IPS-18c (cell line): Measurements from ENCODE around the gene MAF.

Source experiments
- H3K4me3 ChIP-seq: 2 replicates; pipeline ENCODE4 v1.7.0; 2013; ENCODE audit warnings: low read depth, mild to moderate bottlenecking, low read length, moderate library complexity; ENCODE audit not compliant: insufficient read depth
- H3K9me3 ChIP-seq: one replicate; pipeline ENCODE4 v1.6.1; 2013; ENCODE audit warnings: mild to moderate bottlenecking, low read length, moderate library complexity; ENCODE audit not compliant: control insufficient read depth, insufficient read depth

The MAF gene

GRCh38 chr16:79600638-79601091, at the start of gene MAF:
TSS of gene MAF (minus strand) at chr16:79600737. CDS start at chr16:79599902, 835 bp downstream.
- peak within 1 kb of the TSS; percentile 73 for H3K4me3 ChIP-seq
- peaks cover 2% of the 10 kb centered on the region for H3K9me3 ChIP-seq

GRCh38 chr16:79648826-79649225, 48.3 kb upstream of the MAF start:
- no peaks in the 10 kb centered on the region for H3K9me3 ChIP-seq
- no peak overlapping the region for H3K4me3 ChIP-seq

DNA sequence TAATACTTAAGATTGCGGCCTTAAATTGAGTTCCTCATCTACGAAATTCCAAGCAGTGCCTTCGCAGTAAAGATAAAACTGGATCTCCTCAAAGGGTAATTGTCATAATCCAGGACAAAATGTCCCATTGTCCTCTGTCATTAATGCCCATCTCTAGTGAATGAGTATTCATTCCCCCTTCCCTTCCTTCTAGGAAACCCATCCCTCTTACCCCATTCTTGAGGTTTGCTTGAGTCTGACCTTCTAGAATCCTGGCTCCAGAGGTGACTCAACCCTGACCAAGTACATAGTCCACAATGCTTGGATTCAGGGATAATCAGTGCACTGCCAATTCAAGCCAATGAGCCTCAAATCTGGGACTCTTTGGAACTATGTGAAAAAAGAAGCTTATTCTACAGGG, 47.0 kb upstream of the MAF start:
- Histone ChIP-seq H3K9me3 (no peaks in the 10 kb centered on the region), H3K4me3 (no peak overlapping the region)

DNA sequence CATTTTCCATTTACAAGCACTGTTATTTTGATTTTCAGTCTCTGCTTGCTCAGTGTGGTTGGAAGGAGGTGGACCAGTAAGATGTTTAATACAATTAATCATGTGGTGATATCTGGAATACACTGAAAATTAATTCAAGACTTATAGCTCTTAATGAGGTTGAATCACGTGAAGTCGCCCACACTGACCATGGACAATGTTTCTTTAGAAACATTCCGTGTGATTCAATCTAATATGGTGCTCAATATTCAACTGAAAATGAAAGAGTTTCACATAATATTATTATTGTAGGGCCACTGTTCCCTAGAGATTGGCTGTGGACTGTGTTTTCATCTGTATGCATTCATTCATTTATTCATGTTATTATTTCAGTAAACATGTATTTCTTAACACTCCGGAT, 45.2 kb upstream of the MAF start:
- no peak overlapping the region for H3K4me3 ChIP-seq
- H3K9me3 ChIP-seq, result no peaks in the 10 kb centered on the region

GRCh38 chr16:79644971-79645667, 44.6 kb upstream of the MAF start:
- Histone ChIP-seq H3K4me3 (no peak overlapping the region), H3K9me3 (no peaks in the 10 kb centered on the region)

DNA sequence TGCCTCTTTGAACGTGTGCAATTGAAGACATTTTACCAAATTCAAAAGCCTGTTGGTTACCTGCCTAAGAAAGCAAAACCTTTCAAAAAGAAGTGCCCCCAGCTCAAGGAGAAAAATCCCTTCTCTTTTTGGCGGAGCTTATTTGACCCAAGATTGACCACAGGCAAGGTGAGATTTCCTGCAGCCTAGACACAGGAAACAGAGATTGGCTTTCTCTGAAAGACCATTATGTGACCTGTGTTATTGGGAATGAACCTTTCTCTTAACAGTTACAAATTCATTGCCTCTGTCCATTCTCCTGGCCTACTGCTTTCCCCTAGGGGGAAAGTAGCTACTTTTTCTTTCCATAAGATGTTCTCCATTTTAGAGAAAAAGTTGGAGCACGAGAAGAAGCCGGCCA, 42.1 kb upstream of the MAF start:
- Histone ChIP-seq H3K4me3 (no peak overlapping the region), H3K9me3 (no peaks in the 10 kb centered on the region)

DNA sequence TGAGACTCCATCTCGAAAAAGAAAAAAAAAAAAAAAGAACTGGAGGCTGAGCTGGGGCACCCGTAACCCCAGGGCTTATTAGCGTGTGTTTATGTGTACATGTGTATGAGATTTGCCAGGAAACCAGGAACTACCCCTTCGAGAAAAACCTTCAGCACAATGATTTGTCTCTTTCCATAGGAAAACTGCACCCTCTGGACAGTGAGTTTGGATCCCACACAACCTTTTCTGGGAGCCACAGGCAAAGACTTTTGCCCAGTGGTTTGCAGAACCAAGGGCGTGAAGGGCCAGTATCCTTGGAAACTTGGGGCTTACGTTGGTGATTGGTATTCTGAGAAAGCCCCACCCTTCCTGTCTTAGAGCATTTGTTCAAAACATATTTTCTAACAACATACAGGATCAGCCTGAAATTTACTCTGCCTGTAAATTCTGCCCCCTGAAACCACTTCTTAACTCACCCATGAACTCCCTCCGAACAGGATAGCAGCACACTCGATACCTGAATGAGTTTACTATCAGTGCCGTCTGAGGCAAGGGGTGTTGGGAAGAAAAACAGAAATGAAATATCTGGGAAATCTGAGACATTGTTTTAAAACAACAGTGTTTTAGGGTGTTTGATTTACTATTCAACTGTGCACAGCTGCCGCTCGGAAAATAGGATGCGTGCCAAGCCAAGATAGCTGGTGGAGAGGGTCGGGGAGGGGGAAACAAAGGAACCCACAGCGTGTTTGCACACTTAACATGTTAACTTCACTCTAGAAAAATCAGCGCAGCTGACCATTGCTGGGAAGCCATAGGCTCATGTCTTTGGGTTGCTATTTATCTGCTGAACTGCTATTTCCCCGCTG, 40.2 kb upstream of the MAF start:
- Histone ChIP-seq H3K9me3 (no peaks in the 10 kb centered on the region), H3K4me3 (no peak overlapping the region)

- Histone ChIP-seq H3K9me3 (no peaks in the 10 kb centered on the region), H3K4me3 (no peak overlapping the region)
These were observed 39.2 kb upstream of the MAF start for GRCh38 chr16:79639576-79640311.

GRCh38 chr16:79638386-79638785, 37.8 kb upstream of the MAF start:
- H3K9me3 ChIP-seq, result no peaks in the 10 kb centered on the region
- H3K4me3 ChIP-seq, result no peak overlapping the region

DNA sequence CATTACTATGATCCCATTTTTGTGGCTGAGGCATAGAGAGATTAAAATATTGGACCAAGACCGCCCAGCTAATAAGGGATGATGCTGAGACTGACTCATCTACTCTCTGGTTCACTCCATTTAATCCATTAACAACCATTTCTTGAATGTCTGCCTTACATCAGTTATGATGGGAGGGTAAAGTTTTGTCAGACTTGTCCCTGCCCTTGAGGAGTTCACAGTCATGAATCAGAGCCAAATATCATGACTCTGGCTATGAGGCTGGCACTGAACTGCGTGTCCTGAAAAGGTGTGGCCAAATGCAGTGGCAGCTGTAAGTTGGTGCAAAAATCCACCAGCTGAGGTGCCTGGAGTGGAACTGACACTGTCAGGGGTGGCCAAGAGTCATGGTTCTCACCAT, 35.0 kb upstream of the MAF start:
- Histone ChIP-seq H3K4me3 (no peak overlapping the region), H3K9me3 (no peaks in the 10 kb centered on the region)

- no peak overlapping the region for H3K4me3 ChIP-seq
- no peaks in the 10 kb centered on the region for H3K9me3 ChIP-seq
These were observed 33.8 kb upstream of the MAF start for GRCh38 chr16:79634298-79634697.

DNA sequence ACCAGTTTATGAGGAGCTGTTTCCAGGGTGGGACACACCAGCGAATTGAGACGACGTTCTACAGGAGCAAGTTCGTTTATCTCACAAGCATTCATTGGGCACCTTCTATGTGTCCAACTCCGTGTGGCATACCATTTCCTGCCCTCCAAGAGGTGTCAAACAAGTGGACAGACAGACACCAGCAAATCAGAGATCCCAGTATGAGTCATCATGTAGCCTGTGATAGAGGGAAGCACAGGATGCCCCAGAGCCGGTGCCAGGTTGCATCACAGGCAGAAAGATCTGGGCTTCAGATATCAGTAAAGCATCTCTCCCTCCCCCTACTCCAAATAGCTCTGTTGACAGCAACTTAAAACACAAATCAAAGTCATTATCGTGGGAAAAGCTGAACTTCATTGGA, 31.8 kb upstream of the MAF start:
- Histone ChIP-seq H3K9me3 (no peaks in the 10 kb centered on the region), H3K4me3 (no peak overlapping the region)

DNA sequence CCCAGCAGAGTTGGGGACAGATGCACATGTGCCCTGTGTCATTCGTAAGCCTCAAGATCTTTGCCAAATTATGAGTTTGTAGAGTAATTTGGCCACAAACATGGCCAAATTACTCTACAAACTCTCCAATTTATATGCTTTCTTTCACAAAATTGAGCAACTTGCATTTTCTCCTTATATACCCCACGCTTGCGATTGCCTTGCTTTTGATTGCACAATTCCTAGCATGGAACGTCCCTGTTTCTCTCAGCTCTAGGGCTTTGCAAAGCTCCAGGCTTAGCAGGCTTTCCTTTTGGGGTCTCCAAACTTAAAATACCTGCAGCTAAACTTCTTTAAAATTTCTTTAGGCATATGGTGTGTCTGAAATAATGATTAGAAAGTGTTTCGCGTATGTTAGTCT, 28.5 kb upstream of the MAF start:
- Histone ChIP-seq H3K4me3 (no peak overlapping the region), H3K9me3 (no peaks in the 10 kb centered on the region)

- H3K9me3 ChIP-seq, result no peaks in the 10 kb centered on the region
- no peak overlapping the region for H3K4me3 ChIP-seq
These were observed 28.0 kb upstream of the MAF start for GRCh38 chr16:79628501-79628975.

- Histone ChIP-seq H3K4me3 (no peak overlapping the region), H3K9me3 (no peaks in the 10 kb centered on the region)
These were observed 26.6 kb upstream of the MAF start for GRCh38 chr16:79627092-79627491.

DNA sequence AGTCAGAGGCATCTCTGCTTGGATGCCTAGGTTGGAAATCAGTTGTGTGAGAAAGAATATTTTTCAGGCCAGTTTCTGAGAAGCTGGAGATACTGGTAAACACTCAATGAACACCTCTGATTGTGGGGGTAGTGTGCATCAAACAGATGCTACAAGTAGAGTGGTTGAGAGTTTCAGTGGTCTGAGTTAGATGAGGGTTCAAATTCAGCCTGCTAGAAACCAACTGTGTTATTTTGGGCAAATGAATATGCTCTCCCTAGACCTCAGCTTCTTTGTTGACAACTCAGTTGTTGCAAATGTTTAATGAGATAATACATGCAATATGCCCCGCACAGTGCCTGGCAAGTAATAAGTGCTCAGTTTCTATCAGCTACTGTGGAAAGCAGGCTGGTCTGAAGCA, 25.2 kb upstream of the MAF start:
- H3K9me3 ChIP-seq, result no peaks in the 10 kb centered on the region
- no peak overlapping the region for H3K4me3 ChIP-seq

DNA sequence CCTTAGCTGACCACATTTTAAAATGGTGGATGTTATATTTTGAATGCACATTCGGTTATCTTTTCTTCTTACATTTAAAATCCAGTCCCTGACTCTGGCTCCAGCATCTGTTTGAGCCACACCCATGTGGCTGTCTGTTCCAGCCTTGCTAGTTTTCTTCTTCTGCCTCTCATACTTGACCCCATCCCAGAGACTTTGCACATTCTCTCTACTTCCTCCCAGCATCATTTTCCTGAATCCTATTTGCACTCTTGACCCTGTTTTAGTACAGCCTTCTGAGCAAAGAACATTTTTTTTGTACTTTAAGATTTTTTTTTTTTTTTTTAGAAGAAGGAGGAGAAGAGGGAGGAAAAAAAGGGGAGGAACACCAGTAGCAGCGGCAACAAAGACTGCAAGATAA, 23.3 kb upstream of the MAF start:
- H3K4me3 ChIP-seq, result no peak overlapping the region
- H3K9me3 ChIP-seq, result no peaks in the 10 kb centered on the region

DNA sequence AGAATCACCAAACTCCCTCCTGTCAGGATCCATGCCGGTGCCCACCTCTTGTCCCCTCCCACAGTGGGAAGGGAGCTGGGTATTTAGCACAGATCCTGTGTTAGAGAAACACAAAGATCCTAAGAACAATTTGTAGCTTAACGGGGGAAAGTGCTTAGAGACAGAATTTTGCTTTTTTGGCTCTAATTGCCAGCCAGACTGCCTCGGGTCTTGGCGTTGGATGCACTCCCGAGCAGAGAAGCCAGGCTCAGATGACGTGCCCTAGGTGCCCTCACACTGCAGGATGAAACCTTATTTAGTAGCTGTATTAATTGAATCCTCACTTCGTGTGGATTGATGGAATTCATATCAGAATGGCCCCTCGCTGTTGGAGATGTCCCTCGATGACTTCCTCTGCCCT, 22.5 kb upstream of the MAF start:
- H3K9me3 ChIP-seq, result no peaks in the 10 kb centered on the region
- no peak overlapping the region for H3K4me3 ChIP-seq
